T1000 (cell line): ENCODE measurements around the gene FADS3.

Experiments
- DNase-seq: peaks from one replicate; lab custom pipeline; 2025; ENCODE audit warnings: mixed read lengths; lab: John Stamatoyannopoulos, UW

The FADS3 gene

DNA sequence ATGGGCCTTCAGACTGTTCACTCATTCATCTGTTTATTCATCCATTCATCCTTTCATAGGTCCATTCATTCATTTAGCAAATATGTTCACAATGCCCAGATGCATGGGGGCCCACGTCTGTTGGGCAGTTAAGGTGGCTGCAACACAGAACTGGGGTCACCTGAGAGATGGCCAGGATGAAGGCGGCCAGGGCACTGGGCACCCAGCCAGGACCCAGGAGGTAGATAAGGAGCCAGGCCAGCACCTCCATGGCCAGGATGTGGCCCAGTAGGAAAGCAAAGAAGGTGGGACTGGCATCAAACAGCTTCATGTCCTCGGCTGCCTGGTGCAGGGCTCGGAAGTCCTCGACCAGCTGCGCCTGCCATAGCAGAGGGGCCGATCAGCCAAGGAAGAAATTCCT lies 12.2 kb downstream of the FADS3 start:
- no peak for DNase-seq

DNA sequence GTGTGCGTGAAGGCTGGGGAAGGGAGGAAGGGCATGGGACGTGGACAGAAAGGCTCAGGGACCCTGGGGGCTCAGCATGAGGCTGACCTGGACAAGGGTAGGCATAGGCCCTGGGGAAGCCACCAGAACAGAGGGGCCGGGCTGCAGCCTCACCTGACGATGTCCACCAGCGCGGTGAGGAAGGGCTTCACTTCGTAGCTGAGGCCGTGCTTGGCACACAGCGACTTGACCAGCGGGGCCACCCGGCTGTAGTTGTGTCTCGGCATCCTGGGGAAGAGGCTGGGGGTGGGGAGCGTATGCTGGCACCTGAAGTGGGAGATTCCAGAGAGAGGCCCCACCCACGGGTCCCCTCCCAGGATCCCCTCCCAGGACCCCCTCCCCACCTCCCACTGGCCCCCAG lies 15.6 kb downstream of the FADS3 start:
- DNase-seq, result no peak

DNA sequence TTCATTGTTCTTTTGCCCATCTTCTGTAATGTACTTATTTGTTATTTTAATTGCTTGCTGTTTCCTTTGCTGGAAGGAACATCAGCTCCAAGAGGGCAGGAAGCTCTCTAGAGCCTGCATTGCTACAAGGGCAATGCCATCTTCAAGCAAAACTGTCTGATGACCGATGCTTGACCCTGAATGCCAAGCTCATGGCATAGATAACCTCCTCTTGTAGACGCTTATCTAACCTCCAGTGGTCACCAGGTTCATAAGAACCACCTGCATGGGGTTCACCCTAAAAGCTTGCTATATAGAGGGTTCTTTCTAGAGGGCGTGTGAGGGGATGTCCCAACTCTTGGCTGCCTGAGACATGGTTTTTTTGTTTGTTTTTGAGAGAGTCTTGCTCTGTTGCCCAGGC lies 16.5 kb downstream of the FADS3 start:
- DNase-seq, result no peak

DNA sequence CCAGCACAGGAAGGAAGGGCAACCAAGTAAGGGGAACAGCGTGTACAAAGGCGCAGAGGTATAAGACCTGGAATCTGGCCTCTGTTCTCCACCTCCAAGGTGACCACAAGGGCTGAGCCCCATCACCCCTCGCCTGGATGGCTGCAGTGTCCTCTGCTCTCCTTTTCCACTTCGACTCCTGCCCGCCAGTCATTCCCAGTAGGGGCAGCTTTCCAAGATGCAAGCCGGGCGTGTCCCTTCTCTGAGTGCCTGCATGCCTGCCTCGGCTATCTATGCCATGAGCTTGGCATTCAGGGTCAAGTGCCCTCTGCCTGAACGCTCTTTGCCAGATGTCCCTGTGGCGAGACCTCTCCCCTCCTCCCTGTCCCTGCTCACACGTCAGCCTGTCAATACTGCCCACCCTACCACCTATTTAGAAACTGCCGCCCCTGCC lies 17.0 kb downstream of the FADS3 start:
- DNase-seq, result no peak

GRCh38 chr11:61873588-61874376 lies 17.6 kb downstream of the FADS3 start:
- no peak for DNase-seq

DNA sequence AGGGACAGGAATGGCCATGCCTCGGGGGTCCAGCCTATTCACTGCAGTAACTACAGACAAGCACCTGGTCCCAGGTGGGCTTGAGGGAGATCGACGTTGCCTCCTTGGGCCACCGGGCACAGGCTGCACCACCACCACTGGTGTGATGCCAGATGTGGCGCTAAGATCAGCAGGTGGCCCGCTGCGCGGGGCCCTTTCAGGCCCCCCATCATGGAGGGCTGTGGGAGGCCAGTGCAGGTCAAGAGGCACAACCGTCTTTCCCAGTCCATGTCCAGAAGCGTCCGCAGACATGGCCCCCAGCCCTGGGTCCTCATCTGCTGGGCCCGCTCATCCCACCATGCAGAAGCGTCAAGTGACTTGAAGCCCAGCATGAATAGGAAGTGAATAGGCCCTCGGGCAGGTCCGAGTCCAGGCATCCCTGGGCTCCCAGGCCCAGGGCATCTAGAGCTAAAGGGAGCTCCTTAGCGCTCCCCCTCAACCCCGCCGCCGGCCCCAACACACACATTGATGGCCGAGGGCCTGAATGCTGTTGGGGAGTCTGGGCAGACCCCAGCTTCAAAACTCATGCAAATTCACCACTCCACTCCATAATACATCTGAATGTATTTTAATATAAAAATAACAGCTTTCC lies 18.3 kb downstream of the FADS3 start:
- no peak for DNase-seq

- peak; percentile 24 for DNase-seq
Measured at GRCh38 chr11:61871158-61871597, 20.2 kb downstream of the FADS3 start.

GRCh38 chr11:61870541-61871031 lies 20.8 kb downstream of the FADS3 start:
- DNase-seq, result peak; percentile 33

GRCh38 chr11:61869708-61870451 lies 21.5 kb downstream of the FADS3 start:
- DNase-seq, result no peak

DNA sequence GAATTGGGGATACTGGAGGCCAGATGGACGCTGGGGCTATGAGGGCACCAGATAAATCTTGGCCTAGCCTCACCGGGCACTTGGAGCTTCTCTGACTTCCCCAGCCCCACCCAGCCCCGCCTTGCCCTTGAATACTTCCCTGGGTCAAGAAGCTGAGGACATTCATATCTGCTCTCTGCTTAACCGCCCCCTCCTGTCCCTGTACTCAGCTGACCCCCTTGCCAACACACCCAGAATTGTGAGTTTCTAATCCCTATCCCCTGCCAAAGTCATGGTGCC lies 22.0 kb downstream of the FADS3 start:
- DNase-seq, result no peak

DNA sequence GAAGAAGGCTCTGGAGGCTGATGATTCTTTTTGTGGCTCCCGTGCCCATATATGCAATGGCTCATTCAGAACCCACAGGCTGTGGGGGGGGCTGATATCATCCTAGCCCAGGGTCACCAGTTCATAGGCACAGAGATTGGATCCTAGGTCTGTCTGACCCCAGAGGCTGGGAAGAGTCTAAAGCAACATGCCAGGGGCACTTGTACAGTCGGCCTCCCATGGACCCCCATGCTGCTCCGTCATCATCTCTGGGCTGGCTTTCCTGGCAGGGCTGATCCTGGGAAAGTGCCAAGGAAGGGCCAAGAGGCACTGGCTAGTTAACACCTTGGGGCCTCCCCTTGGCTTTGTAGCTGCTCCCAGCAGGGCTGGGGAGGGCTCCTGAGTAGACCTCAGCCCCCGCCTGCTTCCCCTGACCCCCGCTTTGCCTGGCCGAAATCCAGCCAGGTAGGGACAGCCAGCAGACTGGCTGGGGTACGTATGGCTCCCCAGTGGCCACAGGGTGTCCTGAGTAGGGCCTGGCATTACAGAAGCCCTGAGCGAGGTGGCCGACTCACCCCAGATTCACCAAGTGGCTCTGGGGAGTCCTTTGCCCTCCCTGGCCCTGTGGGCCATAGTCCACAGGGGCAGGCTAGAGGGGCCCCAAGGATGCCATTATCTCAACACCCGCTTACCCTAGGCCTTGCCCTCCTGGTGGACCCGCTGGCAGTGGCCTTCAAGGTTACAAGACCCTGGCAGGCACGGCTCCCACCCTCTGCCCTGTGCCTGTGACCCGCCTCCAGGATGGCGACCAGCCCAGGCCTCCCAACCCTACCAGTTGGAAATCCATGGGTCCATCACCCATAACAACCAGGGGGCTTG lies 22.5 kb downstream of the FADS3 start:
- no peak for DNase-seq

DNA sequence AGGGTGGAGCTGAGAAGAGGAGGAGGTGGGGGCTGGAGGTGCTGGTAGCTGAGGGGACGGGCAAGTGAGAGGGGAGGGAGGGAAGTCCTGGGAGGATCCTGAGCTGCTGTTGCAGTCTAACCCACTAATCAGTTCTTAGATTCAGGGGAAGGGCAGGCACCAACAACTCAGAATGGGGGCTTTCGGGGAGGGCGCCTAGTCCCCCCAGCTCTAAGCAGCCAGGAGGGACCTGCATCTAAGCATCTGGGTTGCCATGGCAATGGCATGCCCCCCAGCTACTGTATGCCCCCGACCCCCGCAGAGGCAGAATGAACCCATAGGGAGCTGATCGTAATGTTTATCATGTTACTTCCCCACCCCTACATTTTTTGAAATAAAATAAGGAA lies 24.4 kb downstream of the FADS3 start:
- no peak for DNase-seq

DNA sequence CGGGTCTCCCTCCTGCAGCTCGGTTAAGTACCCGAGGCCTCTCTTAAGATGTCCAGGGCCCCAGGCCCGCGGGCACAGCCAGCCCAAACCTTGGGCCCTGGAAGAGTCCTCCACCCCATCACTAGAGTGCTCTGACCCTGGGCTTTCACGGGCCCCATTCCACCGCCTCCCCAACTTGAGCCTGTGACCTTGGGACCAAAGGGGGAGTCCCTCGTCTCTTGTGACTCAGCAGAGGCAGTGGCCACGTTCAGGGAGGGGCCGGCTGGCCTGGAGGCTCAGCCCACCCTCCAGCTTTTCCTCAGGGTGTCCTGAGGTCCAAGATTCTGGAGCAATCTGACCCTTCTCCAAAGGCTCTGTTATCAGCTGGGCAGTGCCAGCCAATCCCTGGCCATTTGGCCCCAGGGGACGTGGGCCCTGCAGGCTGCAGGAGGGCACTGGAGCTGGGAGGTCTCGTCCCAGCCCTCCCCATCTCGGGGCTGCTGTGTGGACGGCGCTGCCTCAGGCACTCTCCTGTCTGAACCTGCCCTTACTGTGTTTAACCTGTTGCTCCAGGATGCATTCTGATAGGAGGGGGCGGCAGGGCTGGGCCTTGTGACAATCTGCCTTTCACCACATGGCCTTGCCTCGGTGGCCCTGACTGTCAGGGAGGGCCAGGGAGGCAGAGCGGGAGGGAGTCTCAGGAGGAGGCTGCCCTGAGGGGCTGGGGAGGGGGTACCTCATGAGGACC lies 25.0 kb downstream of the FADS3 start:
- DNase-seq, result no peak

DNA sequence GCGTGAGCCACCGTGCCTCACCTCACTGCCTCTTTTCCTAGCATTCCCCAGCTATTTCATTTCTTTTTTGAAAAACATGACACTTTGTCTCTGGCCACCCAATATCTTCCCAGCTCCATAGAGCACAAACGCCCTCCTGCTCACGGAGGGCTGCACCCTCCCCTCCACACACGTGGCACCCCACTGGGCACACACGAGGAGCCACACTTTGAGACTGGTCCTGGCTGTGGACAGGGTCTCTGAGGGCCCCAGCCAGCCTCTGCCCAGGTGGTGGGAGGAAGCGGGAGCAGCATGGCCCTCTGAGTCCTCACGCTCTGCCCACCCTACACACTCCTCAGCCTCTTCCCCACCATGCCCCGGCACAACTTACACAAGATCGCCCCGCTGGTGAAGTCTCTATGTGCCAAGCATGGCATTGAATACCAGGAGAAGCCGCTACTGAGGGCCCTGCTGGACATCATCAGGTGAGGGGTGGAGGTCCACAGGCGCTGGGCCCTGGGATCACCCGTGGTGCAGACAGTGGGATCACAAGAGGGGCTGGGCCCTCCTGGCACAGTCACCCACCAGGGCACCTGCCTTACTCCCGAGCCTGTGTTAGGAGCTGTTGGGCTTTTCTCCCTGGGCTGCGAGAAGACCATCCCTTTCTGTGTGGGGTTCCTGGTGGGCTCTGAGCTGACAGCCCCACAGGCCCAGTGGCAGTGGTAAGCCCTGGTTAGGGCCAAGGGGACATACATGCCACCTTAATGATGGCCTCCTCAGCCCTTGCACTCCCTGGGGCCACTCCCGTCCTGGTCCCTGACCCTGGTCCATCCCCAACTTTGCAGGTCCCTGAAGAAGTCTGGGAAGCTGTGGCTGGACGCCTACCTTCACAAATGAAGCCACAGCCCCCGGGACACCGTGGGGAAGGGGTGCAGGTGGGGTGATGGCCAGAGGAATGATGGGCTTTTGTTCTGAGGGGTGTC lies 26.2 kb downstream of the FADS3 start:
- no peak for DNase-seq

GRCh38 chr11:61863548-61864081 lies 27.7 kb downstream of the FADS3 start:
- no peak for DNase-seq

GRCh38 chr11:61862714-61863547 lies 28.4 kb downstream of the FADS3 start:
- no peak for DNase-seq

DNA sequence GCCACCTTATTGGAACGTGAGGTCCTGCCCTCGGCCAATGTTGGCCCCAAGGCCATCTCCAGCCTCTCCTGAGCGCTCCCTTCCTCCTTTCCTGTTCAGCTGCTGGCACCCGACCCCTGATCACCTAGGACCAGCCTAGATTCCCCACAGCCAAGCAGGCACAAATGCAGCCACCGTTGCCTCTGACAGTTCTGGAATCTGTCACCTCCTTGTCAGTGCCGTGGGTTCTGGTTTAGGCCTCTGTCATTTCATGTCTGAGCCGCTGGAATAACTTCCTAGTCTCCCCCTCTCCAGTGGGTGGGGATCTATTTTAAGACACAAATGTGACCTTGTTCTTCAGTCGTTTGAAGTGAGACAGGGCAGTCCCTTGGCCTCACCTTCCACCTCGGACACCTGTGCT lies 29.7 kb downstream of the FADS3 start:
- no peak for DNase-seq

- DNase-seq, result no peak
Measured at GRCh38 chr11:61860054-61860903, 31.1 kb downstream of the FADS3 start.
